C4-2B (cell line): ENCODE data around the gene TMC3.

Source experiments
- CTCF ChIP-seq: fragments of 450-650 bp; conservative IDR thresholded peaks from 2 replicates; pipeline ENCODE4 v1.5.1; 2017; ENCODE audit warnings: mild to moderate bottlenecking
- ZFX ChIP-seq: fragments of 450-650 bp; IDR thresholded peaks from 2 replicates; pipeline ENCODE4 v1.6.1; 2017

DNA sequence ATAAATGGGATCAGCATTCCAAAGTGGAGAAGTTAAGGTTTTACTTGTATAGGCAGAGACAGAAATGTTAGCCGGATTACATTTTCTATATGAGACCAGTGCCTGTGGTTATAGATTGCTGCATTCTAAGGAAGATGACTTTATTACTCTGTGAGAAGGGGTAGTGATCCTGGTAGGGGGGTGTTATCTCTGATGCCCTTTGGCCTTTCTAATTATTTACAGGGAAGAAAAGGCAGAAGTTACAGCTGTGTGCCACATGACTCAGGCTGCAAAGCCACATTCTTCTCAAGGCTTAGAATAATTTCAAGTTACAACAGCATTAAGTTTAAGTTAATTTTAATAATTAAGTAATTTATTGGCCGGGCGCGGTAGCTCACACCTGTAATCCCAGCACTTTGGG is 2.2 kb upstream of the TMC3 start:
- TF ChIP-seq CTCF (no peak), ZFX (no peak)
